Loucy (cell line): ENCODE measurements around the gene PRF1.

ENCODE experiments used
- EZH2phosphoT487 ChIP-seq: fragments of 200-600 bp; IDR thresholded peaks from 2 replicates; pipeline ENCODE4 v1.6.1; 2018; ENCODE audit warnings: antibody characterized with exemption, mild to moderate bottlenecking, moderate library complexity, borderline replicate concordance
- TF ChIP-seq, protein P1 (sequence below): fragments of 200-600 bp; sonication (generic); conservative IDR thresholded peaks from 2 replicates; pipeline ENCODE4 v1.5.1; 2014; ENCODE audit warnings: mild to moderate bottlenecking, antibody characterized with exemption, low read length

DNA sequence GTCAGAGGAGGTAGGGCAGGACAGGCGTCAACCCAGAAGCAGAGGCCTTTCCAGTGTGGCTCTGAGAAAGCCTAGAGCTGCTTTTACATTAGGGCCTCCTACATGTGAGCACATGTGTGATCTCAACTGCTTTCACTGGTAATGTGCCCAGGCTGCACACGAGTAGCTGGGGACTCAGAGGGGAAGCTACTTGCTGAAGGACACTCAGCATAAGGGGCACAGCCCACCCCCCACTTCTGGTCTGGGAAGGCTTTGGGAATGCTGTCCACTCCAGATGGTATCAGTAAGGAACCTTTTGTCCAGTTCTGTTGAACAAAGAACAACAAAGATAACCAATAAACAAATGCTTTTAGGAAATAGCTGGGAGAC is 18.9 kb downstream of the PRF1 start:
- TF ChIP-seq, protein P1, sequence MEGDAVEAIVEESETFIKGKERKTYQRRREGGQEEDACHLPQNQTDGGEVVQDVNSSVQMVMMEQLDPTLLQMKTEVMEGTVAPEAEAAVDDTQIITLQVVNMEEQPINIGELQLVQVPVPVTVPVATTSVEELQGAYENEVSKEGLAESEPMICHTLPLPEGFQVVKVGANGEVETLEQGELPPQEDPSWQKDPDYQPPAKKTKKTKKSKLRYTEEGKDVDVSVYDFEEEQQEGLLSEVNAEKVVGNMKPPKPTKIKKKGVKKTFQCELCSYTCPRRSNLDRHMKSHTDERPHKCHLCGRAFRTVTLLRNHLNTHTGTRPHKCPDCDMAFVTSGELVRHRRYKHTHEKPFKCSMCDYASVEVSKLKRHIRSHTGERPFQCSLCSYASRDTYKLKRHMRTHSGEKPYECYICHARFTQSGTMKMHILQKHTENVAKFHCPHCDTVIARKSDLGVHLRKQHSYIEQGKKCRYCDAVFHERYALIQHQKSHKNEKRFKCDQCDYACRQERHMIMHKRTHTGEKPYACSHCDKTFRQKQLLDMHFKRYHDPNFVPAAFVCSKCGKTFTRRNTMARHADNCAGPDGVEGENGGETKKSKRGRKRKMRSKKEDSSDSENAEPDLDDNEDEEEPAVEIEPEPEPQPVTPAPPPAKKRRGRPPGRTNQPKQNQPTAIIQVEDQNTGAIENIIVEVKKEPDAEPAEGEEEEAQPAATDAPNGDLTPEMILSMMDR: no peak
- TF ChIP-seq EZH2phosphoT487: no peak
